22Rv1 (cell line): ENCODE results near the gene SERP2.

ENCODE experiments used
- H3K27ac ChIP-seq: fragments of 450-650 bp; 2 replicates; pipeline ENCODE4 v1.5.1; 2017
- ZFX ChIP-seq: fragments of 450-650 bp; IDR thresholded peaks from 2 replicates; pipeline ENCODE4 v1.6.1; 2017; ENCODE audit warnings: antibody characterized with exemption, borderline replicate concordance
- TF ChIP-seq, protein P1 (sequence below): fragments of 450-650 bp; IDR thresholded peaks from 2 replicates; pipeline ENCODE4 v1.5.1; 2017; ENCODE audit warnings: mild to moderate bottlenecking

The SERP2 gene

DNA sequence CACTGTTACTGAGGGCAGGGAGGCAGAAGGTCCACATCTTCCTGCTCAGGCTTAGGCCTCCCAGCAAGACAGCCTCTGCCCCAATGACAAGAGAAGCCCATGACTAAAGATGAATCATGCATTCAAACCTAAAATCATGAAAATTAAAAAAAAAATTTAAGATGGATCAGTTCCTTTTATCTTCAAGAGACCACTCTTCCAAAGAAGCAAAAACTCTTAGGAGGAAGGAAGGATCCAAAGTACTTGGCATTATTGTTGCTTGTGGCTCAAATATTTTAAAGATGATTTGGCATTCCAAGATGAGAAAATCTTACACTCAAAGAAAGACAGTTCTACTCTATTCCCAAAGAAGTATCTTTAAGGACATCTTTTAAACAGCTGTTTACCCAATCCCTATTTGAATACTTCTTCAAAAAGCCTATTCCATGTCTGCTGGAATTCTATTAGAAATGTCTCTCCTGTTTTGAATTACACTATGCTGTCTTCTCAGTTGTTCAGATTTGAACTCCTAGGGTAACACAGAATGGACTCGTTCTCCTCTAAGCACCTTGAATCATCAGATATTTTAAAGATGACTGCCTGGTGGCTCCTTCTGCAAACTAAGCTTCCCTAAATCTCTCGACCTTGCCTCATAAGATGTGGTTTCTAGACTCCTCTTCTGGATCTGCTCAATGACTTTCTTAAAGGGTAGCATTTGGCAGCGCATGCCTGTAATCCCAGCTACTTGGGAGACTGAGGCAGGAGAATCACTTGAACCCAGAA, 7.0 kb downstream of the SERP2 start:
- H3K27ac ChIP-seq = no peak overlapping the region
- TF ChIP-seq, protein P1, sequence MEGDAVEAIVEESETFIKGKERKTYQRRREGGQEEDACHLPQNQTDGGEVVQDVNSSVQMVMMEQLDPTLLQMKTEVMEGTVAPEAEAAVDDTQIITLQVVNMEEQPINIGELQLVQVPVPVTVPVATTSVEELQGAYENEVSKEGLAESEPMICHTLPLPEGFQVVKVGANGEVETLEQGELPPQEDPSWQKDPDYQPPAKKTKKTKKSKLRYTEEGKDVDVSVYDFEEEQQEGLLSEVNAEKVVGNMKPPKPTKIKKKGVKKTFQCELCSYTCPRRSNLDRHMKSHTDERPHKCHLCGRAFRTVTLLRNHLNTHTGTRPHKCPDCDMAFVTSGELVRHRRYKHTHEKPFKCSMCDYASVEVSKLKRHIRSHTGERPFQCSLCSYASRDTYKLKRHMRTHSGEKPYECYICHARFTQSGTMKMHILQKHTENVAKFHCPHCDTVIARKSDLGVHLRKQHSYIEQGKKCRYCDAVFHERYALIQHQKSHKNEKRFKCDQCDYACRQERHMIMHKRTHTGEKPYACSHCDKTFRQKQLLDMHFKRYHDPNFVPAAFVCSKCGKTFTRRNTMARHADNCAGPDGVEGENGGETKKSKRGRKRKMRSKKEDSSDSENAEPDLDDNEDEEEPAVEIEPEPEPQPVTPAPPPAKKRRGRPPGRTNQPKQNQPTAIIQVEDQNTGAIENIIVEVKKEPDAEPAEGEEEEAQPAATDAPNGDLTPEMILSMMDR = no peak
- TF ChIP-seq ZFX = no peak

DNA sequence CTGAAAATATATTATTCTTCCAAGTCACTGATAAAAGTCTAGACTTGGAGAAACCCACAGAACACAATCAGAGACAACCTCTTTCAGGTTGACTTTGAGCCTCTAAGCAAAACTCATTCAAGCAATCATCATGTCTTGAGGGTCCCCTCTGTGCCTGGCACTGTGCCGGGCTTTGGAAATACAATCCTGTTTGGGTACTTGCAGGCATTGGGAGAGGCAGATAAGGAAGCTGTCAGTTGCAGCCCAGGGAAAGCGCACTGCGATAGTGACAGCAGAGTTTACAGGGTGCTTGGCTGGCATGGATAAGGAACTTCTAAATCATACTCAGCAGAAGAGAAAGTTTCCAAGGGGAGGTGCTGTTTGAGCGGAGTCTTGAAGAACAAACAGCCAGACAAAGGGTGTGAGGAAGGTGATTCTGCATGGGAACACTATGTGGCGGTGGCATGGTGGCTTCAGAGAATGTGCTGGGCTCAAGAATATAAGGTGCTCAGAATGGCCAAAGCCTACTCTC, 9.1 kb downstream of the SERP2 start:
- TF ChIP-seq ZFX = no peak
- TF ChIP-seq, protein P1 = no peak
- H3K27ac ChIP-seq = no peak overlapping the region

GRCh38 chr13:44383945-44384344, 10.3 kb downstream of the SERP2 start:
- no peak overlapping the region for H3K27ac ChIP-seq
- TF ChIP-seq, protein P1 = no peak
- TF ChIP-seq ZFX = no peak

- no peak overlapping the region for H3K27ac ChIP-seq
- TF ChIP-seq, protein P1 = no peak
- TF ChIP-seq ZFX = no peak
These were observed 11.2 kb downstream of the SERP2 start for GRCh38 chr13:44384778-44385177.

GRCh38 chr13:44385401-44385800, 11.8 kb downstream of the SERP2 start:
- TF ChIP-seq, protein P1 = no peak
- TF ChIP-seq ZFX = no peak
- H3K27ac ChIP-seq = no peak overlapping the region

GRCh38 chr13:44385847-44386246, 12.2 kb downstream of the SERP2 start:
- TF ChIP-seq, protein P1 = no peak
- no peak for TF ChIP-seq ZFX
- no peak overlapping the region for H3K27ac ChIP-seq

DNA sequence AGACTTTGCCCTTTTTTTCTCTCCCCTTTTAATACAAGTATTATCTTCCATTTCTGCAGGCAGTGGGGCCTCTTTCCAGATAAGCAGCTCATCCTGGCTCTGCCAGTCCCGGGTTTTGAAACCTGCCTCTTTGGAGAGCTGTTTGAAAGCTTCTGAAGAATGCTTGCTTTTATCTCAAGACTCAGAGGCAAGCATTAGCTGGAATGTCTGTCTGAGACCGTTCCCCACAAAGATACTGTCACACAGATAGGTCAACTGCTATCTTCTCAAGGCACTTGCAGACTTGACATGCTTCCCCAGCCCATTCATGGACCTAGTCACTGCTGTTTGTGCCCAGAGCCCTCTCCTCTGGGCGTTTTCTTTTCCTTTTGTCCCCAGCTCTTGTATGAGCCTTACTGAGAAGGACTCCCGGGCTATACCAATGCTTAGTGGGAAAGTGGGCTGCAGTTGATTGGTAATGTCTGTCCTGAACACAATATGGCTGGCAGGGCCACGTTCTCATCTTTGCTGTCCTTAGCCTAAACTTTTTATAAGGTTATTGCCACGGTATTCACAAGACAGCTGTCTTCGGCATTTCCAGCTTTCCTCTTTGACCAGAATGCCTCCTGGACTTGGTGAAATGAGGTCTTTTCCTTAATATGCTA, 13.4 kb downstream of the SERP2 start:
- no peak overlapping the region for H3K27ac ChIP-seq
- TF ChIP-seq, protein P1 = no peak
- TF ChIP-seq ZFX = no peak
